Measurements from ENCODE around the gene TMEM117.

TMEM117 gene

DNA sequence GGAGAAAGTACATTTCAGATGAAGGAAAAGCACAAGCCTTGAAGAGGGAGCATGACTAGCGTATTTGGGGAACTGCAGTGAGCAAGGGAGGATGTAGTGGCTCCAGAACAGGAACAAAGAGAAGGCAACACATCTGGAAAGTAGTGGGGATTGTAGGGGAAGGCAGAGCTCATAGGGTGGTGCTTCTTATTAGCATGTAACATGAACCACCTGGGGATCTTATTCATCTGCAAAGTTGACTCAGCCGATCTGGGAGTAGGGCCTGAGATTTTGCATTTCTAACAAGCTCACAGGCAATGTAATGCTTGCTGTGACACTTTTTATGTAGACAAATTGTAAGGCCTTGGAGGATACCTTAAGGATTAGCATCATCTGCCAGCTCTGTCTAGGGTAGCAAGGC is 592.9 kb downstream of the TMEM117 start:
- DNase-seq (ENCODE audit: insufficient read length, low spot score), result no peak
- no peak for FAIRE-seq

DNA sequence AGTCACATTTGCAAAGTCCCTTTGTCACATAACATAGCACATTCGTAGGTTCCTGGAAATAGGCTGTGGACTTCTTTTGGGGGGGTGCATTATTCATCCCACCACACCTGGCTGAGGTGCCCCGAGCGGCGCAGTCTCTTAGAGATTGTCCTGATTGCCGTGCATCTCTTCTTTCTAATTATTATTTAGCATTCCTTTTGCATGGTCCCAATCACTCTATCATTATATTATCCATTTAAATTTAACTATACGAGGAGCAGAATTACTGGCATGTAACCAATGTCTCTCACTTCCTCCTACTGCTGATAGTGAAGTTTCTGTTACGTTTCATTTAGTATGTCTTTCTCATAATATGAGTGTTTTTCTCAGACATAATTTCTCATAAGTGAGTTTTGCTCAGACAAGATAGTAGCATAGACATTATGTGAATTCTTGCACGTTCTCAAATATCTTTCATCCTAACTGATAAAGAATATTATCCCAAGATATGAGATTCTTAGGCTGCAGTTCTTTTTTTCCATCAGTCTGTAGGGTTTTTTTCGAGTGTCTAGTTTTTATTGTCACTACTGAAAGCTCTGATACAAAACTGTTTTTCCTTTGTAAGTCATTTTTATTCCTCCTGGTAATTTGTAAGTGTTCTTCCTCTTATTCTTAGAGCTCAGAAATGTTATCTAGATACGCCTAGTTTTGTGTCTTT is 595.9 kb downstream of the TMEM117 start:
- peak; percentile 47 for FAIRE-seq
- no peak for DNase-seq (ENCODE audit: insufficient read length, low spot score)

DNA sequence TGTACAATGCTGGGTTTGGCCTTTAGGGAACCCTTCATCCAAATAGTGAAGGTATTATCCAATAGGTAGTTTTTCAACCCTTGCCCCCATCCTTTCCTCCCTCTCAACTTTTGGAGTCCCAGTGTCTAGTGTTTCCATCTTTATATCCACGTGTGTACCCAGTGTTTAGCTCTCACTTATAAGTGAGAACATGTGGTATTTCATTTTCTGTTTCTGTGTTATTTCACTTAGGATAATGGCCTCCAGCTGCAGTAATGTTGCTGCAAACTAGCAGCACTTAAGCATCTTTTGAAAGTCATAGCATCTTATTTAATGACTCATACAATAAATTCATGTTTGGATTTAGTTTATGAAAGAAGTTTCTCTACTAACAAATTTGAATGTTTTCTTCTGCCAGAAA is 597.8 kb downstream of the TMEM117 start:
- FAIRE-seq (no peak), DNase-seq (ENCODE audit: insufficient read length, low spot score) (no peak)

GRCh38 chr12:44436756-44437155 is 600.9 kb downstream of the TMEM117 start:
- no peak for DNase-seq (ENCODE audit: insufficient read length, low spot score)
- FAIRE-seq, result no peak
